Subcutaneous adipose tissue (tissue), 4 donors: Measurements from ENCODE around the gene ZNF354C. TPM values are rescaled to one million over a fixed set of nuclear protein-coding genes. Genes with fewer than 3 reads are reported as not detected.

Experiments
- CTCF ChIP-seq: fragments of 450-650 bp; IDR thresholded peaks from one replicate; pipeline ENCODE4 v1.5.1; 2016; ENCODE audit warnings: low read depth, mild to moderate bottlenecking, control low read depth, antibody characterized with exemption, moderate library complexity
- total RNA-seq, 4 donors: library from RNA; depleted of rRNA; stranded (reverse); fragments of >200 nt; gene quantifications; one replicate each; pipeline ENCODE4 v1.1.0, GENCODE V29; 2016

Gene ZNF354C
- total RNA-seq, 4 donors from 2014 or later: 6.5 to 7.5 (median 7.1) TPM

GRCh38 chr5:179055436-179055835 is 4.7 kb upstream of the ZNF354C start:
- TF ChIP-seq CTCF: no peak

GRCh38 chr5:179055841-179056240 is 4.3 kb upstream of the ZNF354C start:
- TF ChIP-seq CTCF: no peak

- no peak for TF ChIP-seq CTCF
Measured at GRCh38 chr5:179061025-179061424, 852 bp downstream of the ZNF354C start.

- TF ChIP-seq CTCF: no peak
Measured at GRCh38 chr5:179065703-179066102, 5.5 kb downstream of the ZNF354C start.

- no peak for TF ChIP-seq CTCF
Measured at GRCh38 chr5:179079165-179079987, 19.2 kb downstream of the ZNF354C start.

GRCh38 chr5:179080724-179081123 is 20.6 kb downstream of the ZNF354C start:
- no peak for TF ChIP-seq CTCF

GRCh38 chr5:179089502-179089901 is 29.3 kb downstream of the ZNF354C start:
- TF ChIP-seq CTCF: no peak
